GM19193 (cell line): ENCODE results near the gene TAC4.

Experiments used
- POLR2A ChIP-seq: IDR thresholded peaks from 4 replicates; pipeline ENCODE4 v1.6.1; 2011; ENCODE audit not compliant: insufficient read depth, insufficient read length; ENCODE audit errors: extremely low read depth

The TAC4 gene

GRCh38 chr17:49839455-49839854 is 8.4 kb downstream of the TAC4 start:
- TF ChIP-seq POLR2A, result no peak

GRCh38 chr17:49836111-49837030 is 11.5 kb downstream of the TAC4 start:
- TF ChIP-seq POLR2A, result no peak

- TF ChIP-seq POLR2A, result no peak
Observed at GRCh38 chr17:49835472-49835871, 12.4 kb downstream of the TAC4 start.

- TF ChIP-seq POLR2A, result no peak
Observed at GRCh38 chr17:49834118-49834743, 13.6 kb downstream of the TAC4 start.

GRCh38 chr17:49832840-49833599 is 14.8 kb downstream of the TAC4 start:
- TF ChIP-seq POLR2A, result no peak

- no peak for TF ChIP-seq POLR2A
Observed at GRCh38 chr17:49830605-49831004, 17.3 kb downstream of the TAC4 start.

- no peak for TF ChIP-seq POLR2A
Observed at GRCh38 chr17:49829026-49829425, 18.8 kb downstream of the TAC4 start.

GRCh38 chr17:49825645-49826044 is 22.2 kb downstream of the TAC4 start:
- no peak for TF ChIP-seq POLR2A

GRCh38 chr17:49823614-49824013 is 24.3 kb downstream of the TAC4 start:
- TF ChIP-seq POLR2A, result no peak

- TF ChIP-seq POLR2A, result no peak
Observed at GRCh38 chr17:49822829-49823228, 25.0 kb downstream of the TAC4 start.

GRCh38 chr17:49821916-49822315 is 26.0 kb downstream of the TAC4 start:
- TF ChIP-seq POLR2A, result no peak

GRCh38 chr17:49821466-49821865 is 26.4 kb downstream of the TAC4 start:
- TF ChIP-seq POLR2A, result no peak

- no peak for TF ChIP-seq POLR2A
Observed at GRCh38 chr17:49820773-49821172, 27.1 kb downstream of the TAC4 start.

- TF ChIP-seq POLR2A, result no peak
Observed at GRCh38 chr17:49819651-49820050, 28.2 kb downstream of the TAC4 start.

GRCh38 chr17:49819138-49819537 is 28.7 kb downstream of the TAC4 start:
- TF ChIP-seq POLR2A, result no peak
